CD4-positive, alpha-beta T cell (primary cell): Measurements from ENCODE around the gene RRAS2. TPM values are rescaled to one million over a fixed set of nuclear protein-coding genes. Genes with fewer than 3 reads are reported as not detected.
"Not testable (repeated sequence)": the region's sequence is repeated elsewhere in the genome, so short reads cannot be mapped to it uniquely, and the experiment has no call there.

Source experiments
- ATAC-seq: fragments of 200-7000 bp; cut with Tn5 transposase; one replicate; pipeline ENCODE4 v1.10.0; 2022; ENCODE audit warnings: mild to moderate bottlenecking; ENCODE audit not compliant: poor library complexity
- CTCF ChIA-PET: fragments of 350-600 bp; sonication (Branson Sonifier 250); formaldehyde crosslinking; loops from one replicate; lab custom pipeline; 2021; ENCODE audit warnings: antibody characterized with exemption, inconsistent platforms; lab: Charles Lee
- POLR2A ChIA-PET: fragments of 350-600 bp; sonication (Branson Sonifier 250); formaldehyde crosslinking; loops from one replicate; lab custom pipeline; 2021; ENCODE audit warnings: antibody characterized with exemption, inconsistent platforms; lab: Charles Lee
- DNase-seq, 14 experiments: peaks; one replicate each; pipeline ENCODE4 v3.0.0-alpha.2; 2013 to 2020; ENCODE audit warnings: mixed read lengths in 2 of 14
- H3K27ac ChIP-seq, 2 donors: one replicate each; pipeline versions ENCODE4 v1.5.1 to v1.7.0; 2013; ENCODE audit warnings: low read length in 2 of 2, low read depth in 1 of 2, mild to moderate bottlenecking in 1 of 2
- H3K27me3 ChIP-seq, 2 experiments: 1 replicate in 1 of 2; 2 replicates in 1 of 2; pipeline versions ENCODE4 v1.6.1 to v1.7.0; 2013; ENCODE audit warnings: low read length in 2 of 2, control low read depth in 1 of 2, mild to moderate bottlenecking in 1 of 2, moderate library complexity in 1 of 2; ENCODE audit not compliant: insufficient read depth in 2 of 2, control insufficient read depth in 1 of 2
- H3K36me3 ChIP-seq: one replicate; pipeline ENCODE4 v1.6.1; 2013; ENCODE audit warnings: low read length, control low read depth; ENCODE audit not compliant: insufficient read depth
- H3K4me1 ChIP-seq: one replicate; pipeline ENCODE4 v1.6.1; 2013; ENCODE audit warnings: low read length, control low read depth; ENCODE audit not compliant: insufficient read depth
- H3K4me3 ChIP-seq: one replicate; pipeline ENCODE4 v1.5.1; 2013; ENCODE audit warnings: mild to moderate bottlenecking, low read length, moderate library complexity
- H3K9me3 ChIP-seq, 2 experiments: 1 replicate in 1 of 2; 2 replicates in 1 of 2; pipeline versions ENCODE4 v1.6.1 to v1.7.0; 2013; ENCODE audit warnings: low read length in 2 of 2, mild to moderate bottlenecking in 2 of 2, control low read depth in 1 of 2, moderate library complexity in 1 of 2; ENCODE audit not compliant: control insufficient read depth in 1 of 2, insufficient read depth in 1 of 2
- H3K27ac Mint-ChIP-seq: one replicate; pipeline ENCODE4 v1.8.0; 2020; ENCODE audit warnings: mixed read lengths
- H3K27me3 Mint-ChIP-seq: one replicate; pipeline ENCODE4 v1.8.0; 2021; ENCODE audit warnings: mixed read lengths
- H3K36me3 Mint-ChIP-seq: one replicate; pipeline ENCODE4 v1.8.0; 2021; ENCODE audit warnings: low read depth, mixed read lengths
- H3K4me1 Mint-ChIP-seq: one replicate; pipeline ENCODE4 v1.8.0; 2021; ENCODE audit warnings: low read depth, mixed read lengths
- H3K4me3 Mint-ChIP-seq: one replicate; pipeline ENCODE4 v1.8.0; 2020; ENCODE audit warnings: mild to moderate bottlenecking, mixed read lengths
- H3K9me3 Mint-ChIP-seq: one replicate; pipeline ENCODE4 v1.8.0; 2020; ENCODE audit warnings: mixed read lengths
- CTCF ChIP-seq: fragments of 200-600 bp; IDR thresholded peaks from one replicate; pipeline ENCODE4 v1.8.0; 2022; ENCODE audit warnings: antibody characterized with exemption, mild to moderate bottlenecking
- intact Hi-C, 2 experiments: fragments of 100-400 bp; cut with DNase I in 1 of 2; cut with micrococcal nuclease in 1 of 2; formaldehyde crosslinking; loops; one replicate each; pipeline versions ENCODE4 v1.15.1 to v1.9.0; 2023 to 2025; cut with DNase I, micrococcal nuclease
- total RNA-seq, 174 experiments: library from RNA in 2 of 174; stranded (reverse) in 2 of 174; gene quantifications; one replicate each; pipeline ENCODE4 v1.2.3 and lab custom pipeline; 2021 to 2026

RRAS2 gene
- total RNA-seq, 2 experiments from 2014 or later: 20.7 to 21.2 TPM

- CTCF ChIA-PET: interaction anchor here (0.9 kb wide), 1 partner anchor 10 kb away, joined by 3 read pairs; no protein-coding TSS in a partner anchor
- no peak for ATAC-seq
- peaks cover 30% of the 10 kb centered on the region for H3K4me1 Mint-ChIP-seq
- no peak for DNase-seq
- H3K27ac Mint-ChIP-seq: no peak overlapping the region
- no peaks in the 10 kb centered on the region for H3K9me3 ChIP-seq
- H3K4me3 ChIP-seq: no peak overlapping the region
- H3K9me3 Mint-ChIP-seq: no peaks in the 10 kb centered on the region
- H3K36me3 ChIP-seq: no peaks in the 10 kb centered on the region
- TF ChIP-seq CTCF: no peak
- peaks cover 13% of the 10 kb centered on the region for H3K4me1 ChIP-seq
- H3K27me3 Mint-ChIP-seq: no peaks in the 10 kb centered on the region
- H3K27me3 ChIP-seq: no peaks in the 10 kb centered on the region
- POLR2A ChIA-PET: interaction anchor here (0.9 kb wide), 1 partner anchor 23 kb away, joined by 4 read pairs; no protein-coding TSS in a partner anchor
- H3K27ac ChIP-seq: no peak overlapping the region
- peak overlapping the region; percentile 69 for H3K4me3 Mint-ChIP-seq
- H3K36me3 Mint-ChIP-seq: peaks cover 5% of the 10 kb centered on the region
- intact Hi-C loops: loop anchor here (5.0 to 10.0 kb wide), 3 partner anchors 49 to 689 kb away; partner anchors contain the start of genes CYP2R1 (in 1 of the 2) and FAR1 (in 1 of the 2)
These were observed 2.6 kb downstream of the RRAS2 start for GRCh38 chr11:14356342-14356741.

- intact Hi-C loops: loop anchor here (5.0 to 10.0 kb wide), 3 partner anchors 47 to 687 kb away; partner anchors contain the start of genes CYP2R1 (in 1 of the 2) and FAR1 (in 1 of the 2)
- peaks cover 39% of the 10 kb centered on the region for H3K4me1 Mint-ChIP-seq
- H3K4me3 Mint-ChIP-seq, H3K36me3 ChIP-seq, H3K9me3 Mint-ChIP-seq, H3K27me3 ChIP-seq, DNase-seq, H3K9me3 ChIP-seq, H3K4me3 ChIP-seq, H3K27me3 Mint-ChIP-seq, CTCF ChIA-PET, POLR2A ChIA-PET, ATAC-seq, H3K27ac Mint-ChIP-seq, H3K27ac ChIP-seq: not testable (repeated sequence)
- peaks cover 13% of the 10 kb centered on the region for H3K4me1 ChIP-seq
- H3K36me3 Mint-ChIP-seq: peaks cover 11% of the 10 kb centered on the region
These were observed 4.4 kb downstream of the RRAS2 start for GRCh38 chr11:14354604-14355003.

GRCh38 chr11:14350716-14351238 lies 8.2 kb downstream of the RRAS2 start:
- no peak overlapping the region for H3K27ac Mint-ChIP-seq
- Histone ChIP-seq H3K4me1 (no peaks in the 10 kb centered on the region), H3K9me3 (peaks cover 0 to 10% of the 10 kb centered on the region in 2 experiments), H3K27ac (no peak overlapping the region), H3K27me3 (no peaks in the 10 kb centered on the region), H3K4me3 (no peak overlapping the region), H3K36me3 (no peaks in the 10 kb centered on the region)
- H3K4me1 Mint-ChIP-seq: peaks cover 23% of the 10 kb centered on the region
- no peak for DNase-seq
- no peak for ATAC-seq
- intact Hi-C loops: loop anchor here in 1 of 2 experiments (10.0 kb wide), 1 partner anchor 544 kb away; the partner anchor contains the start of gene CYP2R1
- POLR2A ChIA-PET: interaction anchor here (0.6 kb wide), 1 partner anchor 16 kb away, joined by 3 read pairs; no protein-coding TSS in a partner anchor
- CTCF ChIA-PET: no interaction called here
- peaks cover 25% of the 10 kb centered on the region for H3K36me3 Mint-ChIP-seq
- no peaks in the 10 kb centered on the region for H3K27me3 Mint-ChIP-seq
- H3K4me3 Mint-ChIP-seq: no peak overlapping the region
- peaks cover 5% of the 10 kb centered on the region for H3K9me3 Mint-ChIP-seq
- TF ChIP-seq CTCF: no peak
